Common myeloid progenitor, CD34-positive (primary cell): ENCODE results near the gene KIF1A.

Source experiments
- CTCF ChIA-PET: fragments of 350-600 bp; sonication (Branson Sonifier 250); formaldehyde crosslinking; loops from one replicate; lab custom pipeline; 2021; ENCODE audit warnings: antibody characterized with exemption; lab: Charles Lee
- POLR2A ChIA-PET: fragments of 350-600 bp; sonication (Branson Sonifier 250); formaldehyde crosslinking; loops from one replicate; lab custom pipeline; 2021; ENCODE audit warnings: antibody characterized with exemption; lab: Charles Lee
- DNase-seq, 3 donors: peaks; one replicate each; pipeline versions ENCODE4 v3.0.0 to v3.0.0-alpha.2; 2013
- H3K27ac ChIP-seq, 2 experiments: 1 replicate in 1 of 2; 2 replicates in 1 of 2; pipeline ENCODE4 v1.7.0; 2013; ENCODE audit warnings: inconsistent platforms in 2 of 2, low read length in 2 of 2, mild to moderate bottlenecking in 2 of 2, low read depth in 1 of 2, moderate library complexity in 1 of 2; ENCODE audit not compliant: severe bottlenecking in 2 of 2, insufficient read depth in 1 of 2, poor library complexity in 1 of 2
- H3K27me3 ChIP-seq, 5 experiments: replicated peaks in 2 of 5; 1 replicate in 3 of 5; 2 replicates in 2 of 5; pipeline versions ENCODE4 v1.6.1 to v1.7.0; 2013; ENCODE audit warnings: low read length in 4 of 5, mild to moderate bottlenecking in 2 of 5, moderate library complexity in 2 of 5, inconsistent platforms in 1 of 5; ENCODE audit not compliant: insufficient read depth in 5 of 5, control insufficient read depth in 4 of 5
- H3K36me3 ChIP-seq, 4 experiments: 1 replicate in 2 of 4; 2 replicates in 2 of 4; pipeline versions ENCODE4 v1.6.1 to v1.7.0; 2013; ENCODE audit warnings: low read length in 3 of 4, control low read depth in 1 of 4, mild to moderate bottlenecking in 1 of 4; ENCODE audit not compliant: control insufficient read depth in 4 of 4, insufficient read depth in 4 of 4
- H3K4me1 ChIP-seq, 4 experiments: 1 replicate in 3 of 4; 2 replicates in 1 of 4; pipeline versions ENCODE4 v1.6.1 to v1.7.1; 2013; ENCODE audit warnings: low read length in 3 of 4, mild to moderate bottlenecking in 3 of 4, control low read depth in 1 of 4, inconsistent platforms in 1 of 4, moderate library complexity in 1 of 4; ENCODE audit not compliant: control insufficient read depth in 4 of 4, insufficient read depth in 4 of 4; ENCODE audit errors: control extremely low read depth in 1 of 4
- H3K4me3 ChIP-seq, 7 experiments: 1 replicate in 4 of 7; 2 replicates in 3 of 7; pipeline versions ENCODE4 v1.5.1 to v1.7.0; 2013; ENCODE audit warnings: mild to moderate bottlenecking in 7 of 7, low read length in 6 of 7, moderate library complexity in 6 of 7, inconsistent platforms in 2 of 7, low read depth in 2 of 7, control low read depth in 1 of 7; ENCODE audit not compliant: insufficient read depth in 4 of 7, control insufficient read depth in 1 of 7; ENCODE audit errors: extremely low read depth in 1 of 7
- H3K9me3 ChIP-seq, 5 experiments: 1 replicate in 4 of 5; 2 replicates in 1 of 5; pipeline versions ENCODE4 v1.6.1 to v1.7.1; 2013; ENCODE audit warnings: low read length in 4 of 5, mild to moderate bottlenecking in 2 of 5, inconsistent platforms in 1 of 5, low read depth in 1 of 5, moderate library complexity in 1 of 5; ENCODE audit not compliant: control insufficient read depth in 4 of 5, insufficient read depth in 2 of 5; ENCODE audit errors: control extremely low read depth in 1 of 5
- WGBS: methylation state at CpG from one replicate; pipeline ENCODE4 v1.1.5; 2013; ENCODE audit not compliant: insufficient coverage; 5-methylcytosine and 5-hydroxymethylcytosine counted together

The KIF1A gene

DNA sequence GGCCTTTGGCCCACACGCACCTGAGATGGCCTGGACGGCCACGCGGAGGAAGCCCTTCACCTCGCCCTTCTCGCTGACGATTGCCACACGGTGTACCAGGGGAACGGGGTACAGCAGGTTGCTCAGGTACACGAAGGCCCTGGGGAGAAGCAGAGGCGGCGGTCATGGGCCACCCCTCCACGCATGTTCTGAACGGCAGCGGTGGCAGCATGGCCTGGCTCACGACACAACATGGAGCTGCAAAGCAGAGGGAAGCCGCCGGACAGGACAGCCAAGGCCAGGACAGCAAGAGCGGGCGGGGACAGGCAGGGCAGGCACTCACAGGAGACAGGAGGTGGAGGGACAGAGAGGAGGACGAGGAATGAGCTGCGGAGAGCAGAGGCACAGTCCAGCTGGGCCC is 69.6 kb downstream of the KIF1A start:
- H3K36me3 ChIP-seq: no peaks in the 10 kb centered on the region
- no peak overlapping the region for H3K27ac ChIP-seq
- H3K27me3 ChIP-seq: no peaks in the 10 kb centered on the region
- H3K4me1 ChIP-seq: no peaks in the 10 kb centered on the region
- CTCF ChIA-PET: no interaction called here
- H3K9me3 ChIP-seq: no peaks in the 10 kb centered on the region
- H3K4me3 ChIP-seq: no peak overlapping the region
- WGBS: 98% methylated on average over 22 of the region's 22 CpGs
- POLR2A ChIA-PET: no interaction called here
- DNase-seq: no peak

DNA sequence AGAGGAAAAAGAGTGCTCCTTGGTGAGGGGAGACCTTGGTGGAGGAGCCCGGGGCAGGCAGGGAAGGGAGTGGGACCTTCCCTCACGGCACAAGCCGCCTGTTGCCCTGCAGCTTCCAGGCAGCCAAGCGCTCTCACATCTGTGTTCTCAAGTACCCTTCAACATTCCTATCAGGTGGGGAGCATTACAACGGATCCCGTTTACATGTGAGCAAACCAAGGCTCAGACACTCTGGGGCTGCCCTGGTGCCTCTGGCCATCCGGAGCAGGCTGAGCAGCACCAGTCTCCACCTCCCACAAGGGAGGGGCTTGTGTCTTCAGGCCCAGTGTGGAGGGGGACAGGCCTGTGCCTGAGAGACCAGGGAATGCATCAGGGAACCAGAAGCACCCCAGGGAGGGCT is 70.5 kb downstream of the KIF1A start:
- no CpG with 5 or more reads among the region's 7 CpGs for WGBS
- H3K9me3 ChIP-seq: no peaks in the 10 kb centered on the region
- no peaks in the 10 kb centered on the region for H3K4me1 ChIP-seq
- no peaks in the 10 kb centered on the region for H3K27me3 ChIP-seq
- H3K27ac ChIP-seq: no peak overlapping the region
- no peak overlapping the region for H3K4me3 ChIP-seq
- CTCF ChIA-PET: no interaction called here
- POLR2A ChIA-PET: no interaction called here
- DNase-seq: no peak
- no peaks in the 10 kb centered on the region for H3K36me3 ChIP-seq

DNA sequence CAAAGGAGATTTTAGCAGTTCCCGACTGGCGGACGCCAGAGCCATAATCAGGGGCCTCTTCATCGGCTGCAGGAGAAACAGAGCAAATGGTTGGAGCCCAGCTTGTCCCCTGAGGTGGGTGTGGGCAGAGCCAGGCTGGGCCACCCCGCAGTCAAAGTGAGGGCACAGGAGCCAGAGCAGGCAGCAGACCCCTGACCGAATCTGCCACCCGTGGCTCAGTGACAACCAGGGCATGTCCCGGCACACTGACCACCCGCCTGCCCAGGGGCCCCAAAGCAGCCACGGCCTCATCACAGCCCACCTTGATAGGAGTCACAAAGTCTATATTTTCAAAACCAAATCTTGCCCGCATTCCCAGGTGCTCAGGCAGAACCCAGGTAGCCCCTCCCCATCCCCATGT is 72.8 kb downstream of the KIF1A start:
- CTCF ChIA-PET: interaction anchor here (1.3 kb wide), 1 partner anchor 13 kb away, joined by 3 read pairs; no protein-coding TSS in a partner anchor
- no peaks in the 10 kb centered on the region for H3K36me3 ChIP-seq
- H3K27me3 ChIP-seq: no peaks in the 10 kb centered on the region
- WGBS: 97% methylated on average over 10 of the region's 11 CpGs
- H3K9me3 ChIP-seq: no peaks in the 10 kb centered on the region
- POLR2A ChIA-PET: no interaction called here
- H3K4me3 ChIP-seq: no peak overlapping the region
- no peak for DNase-seq
- H3K27ac ChIP-seq: no peak overlapping the region
- no peaks in the 10 kb centered on the region for H3K4me1 ChIP-seq

DNA sequence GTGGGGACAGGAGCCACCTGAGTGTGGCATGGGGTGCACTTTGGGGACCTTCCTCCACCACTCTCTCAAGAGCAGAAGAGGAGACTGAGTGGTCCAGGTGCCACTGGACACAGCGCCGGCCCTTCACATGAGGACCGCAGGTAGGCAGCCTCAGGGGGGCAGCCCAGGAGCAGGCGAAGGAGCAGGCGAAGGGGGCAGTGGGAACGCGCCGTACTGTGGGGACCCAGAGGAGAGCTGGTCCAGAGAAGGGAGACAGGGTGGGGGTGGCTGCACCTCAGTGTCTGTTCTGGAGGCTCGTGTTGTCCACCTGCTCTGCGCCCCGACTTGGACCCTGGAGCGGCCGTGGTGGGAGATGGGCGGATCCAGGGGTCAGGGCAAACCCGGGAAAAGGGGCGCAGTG is 73.3 kb downstream of the KIF1A start:
- 98% methylated on average over 12 of the region's 16 CpGs for WGBS
- Histone ChIP-seq H3K36me3 (no peaks in the 10 kb centered on the region), H3K9me3 (no peaks in the 10 kb centered on the region), H3K4me3 (no peak overlapping the region), H3K4me1 (no peaks in the 10 kb centered on the region), H3K27ac (no peak overlapping the region), H3K27me3 (no peaks in the 10 kb centered on the region)
- DNase-seq: no peak
- ChIA-PET CTCF (no interaction called here), POLR2A (no interaction called here)

DNA sequence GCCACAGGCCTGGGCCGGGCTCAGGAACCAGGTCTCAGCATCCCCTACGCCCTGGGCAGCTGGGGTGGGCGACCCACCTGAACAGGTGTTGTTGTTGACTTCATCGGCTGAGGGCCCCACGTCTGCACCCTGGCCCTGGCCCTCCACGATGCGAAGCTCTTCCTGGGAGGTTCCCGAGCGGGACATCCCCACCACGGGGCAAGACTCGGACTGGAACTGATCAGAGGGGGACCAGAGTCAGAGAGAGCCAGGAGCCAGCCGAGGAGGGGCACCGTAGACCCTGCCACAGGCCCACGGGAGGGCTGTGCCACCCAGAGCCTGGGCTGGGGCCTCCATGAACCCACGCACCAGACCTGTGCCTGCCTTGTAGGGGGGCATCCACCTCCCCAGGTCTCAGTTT is 74.1 kb downstream of the KIF1A start:
- H3K4me1 ChIP-seq: no peaks in the 10 kb centered on the region
- DNase-seq: no peak
- no peak overlapping the region for H3K4me3 ChIP-seq
- no peak overlapping the region for H3K27ac ChIP-seq
- WGBS: 94% methylated on average over 15 of the region's 15 CpGs
- no peaks in the 10 kb centered on the region for H3K27me3 ChIP-seq
- no peaks in the 10 kb centered on the region for H3K36me3 ChIP-seq
- CTCF ChIA-PET: no interaction called here
- POLR2A ChIA-PET: no interaction called here
- no peaks in the 10 kb centered on the region for H3K9me3 ChIP-seq

DNA sequence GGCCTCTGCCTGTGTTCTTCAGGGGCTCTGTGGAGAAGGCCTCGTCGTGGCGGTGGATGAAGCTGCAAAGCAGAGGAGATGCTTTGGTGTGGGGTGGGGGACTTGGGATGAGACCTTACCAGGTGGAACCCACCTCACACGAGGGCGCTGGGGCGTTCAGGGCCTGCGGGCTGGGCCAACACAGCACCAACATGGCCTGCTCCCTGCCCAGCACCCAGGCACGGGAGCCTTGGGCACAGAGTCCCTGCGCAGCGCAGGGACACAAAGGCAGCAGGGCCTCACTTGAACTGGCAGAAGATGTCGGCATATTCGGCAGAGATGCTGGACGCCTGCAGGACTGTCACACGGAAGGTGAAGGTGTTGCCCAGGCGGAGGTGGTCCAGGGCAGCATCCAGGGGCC is 74.6 kb downstream of the KIF1A start:
- ChIA-PET POLR2A (no interaction called here), CTCF (no interaction called here)
- no peak overlapping the region for H3K4me3 ChIP-seq
- no peaks in the 10 kb centered on the region for H3K4me1 ChIP-seq
- no peak overlapping the region for H3K27ac ChIP-seq
- WGBS: 98% methylated on average over 14 of the region's 15 CpGs
- no peaks in the 10 kb centered on the region for H3K36me3 ChIP-seq
- no peaks in the 10 kb centered on the region for H3K9me3 ChIP-seq
- DNase-seq: no peak
- no peaks in the 10 kb centered on the region for H3K27me3 ChIP-seq

DNA sequence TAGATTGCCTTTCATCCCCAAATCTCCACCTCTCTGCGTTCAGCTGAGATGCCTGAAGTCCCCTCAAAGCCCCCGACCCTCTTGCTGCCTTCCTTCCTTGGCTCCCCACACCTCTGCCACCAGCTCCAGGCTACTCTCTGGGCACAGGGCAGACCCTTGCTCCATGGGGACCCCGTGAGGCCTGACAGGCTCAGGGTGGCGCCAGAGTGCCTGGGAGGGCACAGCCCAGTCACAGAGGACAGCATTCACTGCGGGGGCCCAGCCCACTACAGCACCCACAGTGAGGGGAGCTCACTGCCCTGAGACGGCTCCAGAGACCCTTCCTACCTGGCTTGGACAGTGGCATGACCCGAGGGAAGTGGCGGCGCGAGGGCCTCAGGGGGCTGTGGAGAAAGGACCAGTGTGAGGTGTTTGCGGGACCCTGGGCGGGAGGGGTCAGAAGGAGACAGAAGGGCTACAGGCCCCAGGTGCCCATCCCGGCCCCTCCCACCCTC is 77.4 kb downstream of the KIF1A start:
- H3K27me3 ChIP-seq: peaks cover 0 to 3% (median 0%) of the 10 kb centered on the region in 5 experiments
- no peak overlapping the region for H3K4me3 ChIP-seq
- 96% methylated on average over 5 of the region's 13 CpGs for WGBS
- H3K4me1 ChIP-seq: no peaks in the 10 kb centered on the region
- H3K9me3 ChIP-seq: no peaks in the 10 kb centered on the region
- no peaks in the 10 kb centered on the region for H3K36me3 ChIP-seq
- CTCF ChIA-PET: no interaction called here
- DNase-seq: no peak
- H3K27ac ChIP-seq: no peak overlapping the region
- POLR2A ChIA-PET: no interaction called here
